Sigmoid colon (tissue), 4 donors: ENCODE results near the gene DDTL.
"Not testable (repeated sequence)": the region's sequence is repeated elsewhere in the genome, so short reads cannot be mapped to it uniquely, and the experiment has no call there.

ENCODE experiments used
- EP300 ChIP-seq, 4 donors: sonication (generic); formaldehyde crosslinking; IDR thresholded peaks; one replicate each; pipeline ENCODE4 v1.6.1; 2017; ENCODE audit warnings: antibody characterized with exemption in 4 of 4
- TF ChIP-seq, protein P1 (sequence below), 4 experiments: fragments of 450-650 bp in 3 of 4; fragments of 200-600 bp in 1 of 4; IDR thresholded peaks; one replicate each; pipeline ENCODE4 v1.5.1; 2016 to 2019; ENCODE audit warnings: antibody characterized with exemption in 4 of 4, mild to moderate bottlenecking in 3 of 4, moderate library complexity in 2 of 4

DNA sequence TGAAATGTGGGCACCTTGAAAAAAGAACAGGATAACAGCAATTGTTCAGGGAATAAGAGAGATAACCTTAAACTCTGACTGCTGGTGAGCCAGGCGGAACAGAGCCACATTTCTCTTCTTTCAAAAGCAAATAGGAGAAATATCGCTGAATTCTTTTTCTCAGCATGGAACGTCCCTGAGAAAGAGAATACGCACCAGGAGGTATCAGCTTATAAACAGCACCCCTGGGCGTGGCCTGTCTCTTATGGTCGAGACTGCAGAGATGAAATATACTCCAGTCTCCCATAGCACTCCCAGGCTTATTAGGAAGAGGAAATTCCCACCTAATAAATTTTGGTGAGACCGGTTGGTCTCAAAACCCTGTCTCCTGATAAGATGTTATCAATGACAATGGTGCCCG, 10.8 kb upstream of the DDTL start:
- TF ChIP-seq, protein P1, sequence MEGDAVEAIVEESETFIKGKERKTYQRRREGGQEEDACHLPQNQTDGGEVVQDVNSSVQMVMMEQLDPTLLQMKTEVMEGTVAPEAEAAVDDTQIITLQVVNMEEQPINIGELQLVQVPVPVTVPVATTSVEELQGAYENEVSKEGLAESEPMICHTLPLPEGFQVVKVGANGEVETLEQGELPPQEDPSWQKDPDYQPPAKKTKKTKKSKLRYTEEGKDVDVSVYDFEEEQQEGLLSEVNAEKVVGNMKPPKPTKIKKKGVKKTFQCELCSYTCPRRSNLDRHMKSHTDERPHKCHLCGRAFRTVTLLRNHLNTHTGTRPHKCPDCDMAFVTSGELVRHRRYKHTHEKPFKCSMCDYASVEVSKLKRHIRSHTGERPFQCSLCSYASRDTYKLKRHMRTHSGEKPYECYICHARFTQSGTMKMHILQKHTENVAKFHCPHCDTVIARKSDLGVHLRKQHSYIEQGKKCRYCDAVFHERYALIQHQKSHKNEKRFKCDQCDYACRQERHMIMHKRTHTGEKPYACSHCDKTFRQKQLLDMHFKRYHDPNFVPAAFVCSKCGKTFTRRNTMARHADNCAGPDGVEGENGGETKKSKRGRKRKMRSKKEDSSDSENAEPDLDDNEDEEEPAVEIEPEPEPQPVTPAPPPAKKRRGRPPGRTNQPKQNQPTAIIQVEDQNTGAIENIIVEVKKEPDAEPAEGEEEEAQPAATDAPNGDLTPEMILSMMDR (IDR thresholded peaks at IDR 0.05) = not testable (repeated sequence)
- TF ChIP-seq EP300 (IDR thresholded peaks at IDR 0.05) = not testable (repeated sequence)
